ENCODE data around the gene ATP9B.
A peak's percentile ranks its signal among the peaks of the same experiment; 100 is the strongest.
"Not testable (repeated sequence)": the region's sequence is repeated elsewhere in the genome, so short reads cannot be mapped to it uniquely, and the experiment has no call there.

ATP9B gene

DNA sequence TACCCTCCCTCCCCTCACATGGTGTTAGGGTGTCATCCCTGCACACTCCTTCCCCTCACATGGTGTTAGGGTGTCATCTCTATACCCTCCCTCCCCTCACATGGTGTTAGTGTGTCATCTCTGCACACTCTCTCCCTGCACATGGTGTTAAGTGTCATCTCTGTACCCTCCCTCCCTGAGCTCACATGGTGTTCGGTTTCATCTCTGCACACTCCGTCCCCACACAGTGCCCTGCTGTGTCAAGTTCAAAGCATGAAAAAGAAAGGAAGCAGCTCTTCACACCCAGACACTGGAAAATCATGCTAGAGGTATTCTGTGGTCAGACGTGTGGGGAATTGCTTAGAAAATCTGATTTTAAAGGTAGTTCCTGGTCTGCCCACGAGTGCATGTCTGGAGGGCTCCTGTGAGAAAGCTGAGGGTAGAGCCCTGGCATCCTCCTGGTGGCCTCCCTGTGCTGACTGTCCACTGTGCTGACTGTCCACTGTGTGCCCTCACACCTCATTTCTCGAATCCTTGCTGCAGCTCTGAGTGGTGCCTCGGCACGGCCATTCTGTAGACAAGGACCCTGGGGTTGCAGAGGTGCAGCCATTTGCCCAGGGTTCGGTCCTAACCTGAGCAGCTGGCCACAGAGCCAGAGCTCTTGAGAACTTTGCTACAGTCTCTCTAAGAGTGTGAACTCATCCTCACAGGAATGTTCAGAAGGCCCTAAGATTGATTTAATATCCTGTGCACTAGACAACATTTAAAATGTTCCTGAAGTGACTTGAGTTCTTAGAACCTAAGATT lies 257.4 kb downstream of the ATP9B start:
- peak; percentile 5 to 9 for DNase-seq (ENCODE audit: low read depth in 2 of 2)

DNA sequence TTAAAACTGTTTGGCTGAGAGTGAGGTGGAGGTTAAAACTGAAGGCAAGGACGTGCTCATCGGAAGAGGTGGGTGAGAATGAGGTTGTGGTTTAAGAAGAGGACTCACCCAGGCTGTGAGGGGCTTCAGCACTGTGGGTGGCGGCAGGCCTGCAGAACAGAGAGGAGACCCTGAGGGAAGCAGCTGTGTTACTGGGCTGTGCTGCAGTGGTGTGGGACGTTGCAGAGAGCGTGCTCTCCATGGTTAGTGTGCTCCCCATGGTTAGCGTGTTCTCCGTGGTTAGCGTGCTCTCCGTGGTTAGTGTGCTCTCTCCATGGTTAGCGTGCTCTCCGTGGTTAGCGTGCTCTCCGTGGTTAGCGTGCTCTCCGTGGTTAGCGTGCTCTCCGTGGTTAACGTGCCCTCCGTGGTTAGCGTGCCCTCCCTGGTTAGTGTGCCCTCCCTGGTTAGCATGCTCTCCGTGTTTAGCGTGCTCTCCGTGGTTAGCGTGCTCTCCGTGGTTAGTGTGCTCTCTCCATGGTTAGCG lies 258.1 kb downstream of the ATP9B start:
- no peak for DNase-seq (ENCODE audit: low read depth in 2 of 2)

DNA sequence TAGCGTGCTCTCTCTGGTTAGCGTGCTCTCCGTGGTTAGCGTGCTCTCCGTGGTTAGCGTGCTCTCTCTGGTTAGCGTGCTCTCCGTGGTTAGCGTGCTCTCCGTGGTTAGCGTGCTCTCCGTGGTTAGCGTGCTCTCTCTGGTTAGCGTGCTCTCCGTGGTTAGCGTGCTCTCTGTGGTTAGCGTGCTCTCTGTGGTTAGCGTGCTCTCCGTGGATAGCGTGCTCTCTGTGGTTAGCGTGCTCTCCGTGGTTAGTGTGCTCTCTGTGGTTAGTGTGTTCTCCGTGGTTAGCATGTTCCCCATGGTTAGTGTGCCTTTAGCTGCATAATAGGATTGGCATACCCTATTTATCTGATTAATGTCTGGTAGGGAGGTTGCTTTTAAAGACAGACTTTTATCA lies 258.7 kb downstream of the ATP9B start:
- DNase-seq (ENCODE audit: low read depth in 2 of 2): not testable (repeated sequence)

DNA sequence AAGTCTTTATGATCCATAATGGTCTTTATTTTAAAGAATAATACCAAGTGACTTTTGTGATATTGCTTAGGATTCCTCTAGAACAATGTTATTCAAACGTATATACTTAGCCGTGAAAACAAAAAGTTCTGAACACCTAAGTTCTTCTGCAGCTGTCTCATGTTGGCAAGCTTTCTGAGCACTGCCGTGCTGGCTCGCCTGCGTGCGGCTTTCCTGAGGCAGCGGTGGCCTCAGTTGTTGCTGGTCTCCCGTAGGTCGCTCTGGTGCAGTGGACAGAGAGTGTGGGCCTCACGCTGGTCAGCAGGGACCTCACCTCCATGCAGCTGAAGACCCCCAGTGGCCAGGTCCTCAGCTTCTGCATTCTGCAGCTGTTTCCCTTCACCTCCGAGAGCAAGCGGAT lies 259.7 kb downstream of the ATP9B start:
- no peak for DNase-seq (ENCODE audit: low read depth in 2 of 2)

DNA sequence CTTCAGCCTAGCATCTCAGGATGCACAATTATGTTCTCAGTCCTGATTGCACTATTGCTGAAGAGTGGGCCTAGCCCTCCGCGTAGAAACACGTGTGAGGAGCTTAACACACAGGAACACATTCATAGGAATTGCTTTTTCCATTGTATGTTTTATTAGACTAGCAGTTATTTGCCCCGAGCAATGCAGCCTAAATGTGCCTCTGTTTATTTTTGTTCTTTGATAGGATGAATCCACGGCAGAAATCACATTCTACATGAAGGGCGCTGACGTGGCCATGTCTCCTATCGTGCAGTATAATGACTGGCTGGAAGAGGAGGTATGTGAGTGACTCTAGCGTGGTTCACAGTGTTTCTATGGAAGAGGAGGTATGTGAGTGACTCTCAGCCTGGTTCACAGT lies 260.6 kb downstream of the ATP9B start:
- DNase-seq (ENCODE audit: low read depth in 2 of 2): no peak

DNA sequence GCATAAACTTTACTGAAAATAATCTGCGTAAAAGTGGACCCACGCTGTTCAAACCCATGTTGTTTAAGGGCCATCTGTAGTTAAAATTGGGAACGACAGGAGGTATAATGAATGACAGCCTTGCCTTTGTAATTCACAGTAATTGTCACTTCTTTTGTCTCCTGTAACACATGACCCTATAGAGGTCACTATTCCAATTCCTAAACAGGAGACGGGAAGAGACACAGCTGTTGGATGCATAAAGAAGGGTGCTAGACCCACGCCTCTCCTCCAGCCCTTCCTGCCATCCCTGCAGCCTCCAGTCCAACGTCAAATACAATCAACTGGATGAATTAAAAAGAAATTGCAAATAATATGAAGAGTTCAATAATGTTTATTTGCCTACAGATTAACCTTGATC lies 263.5 kb downstream of the ATP9B start:
- no peak for DNase-seq (ENCODE audit: low read depth in 2 of 2)

DNA sequence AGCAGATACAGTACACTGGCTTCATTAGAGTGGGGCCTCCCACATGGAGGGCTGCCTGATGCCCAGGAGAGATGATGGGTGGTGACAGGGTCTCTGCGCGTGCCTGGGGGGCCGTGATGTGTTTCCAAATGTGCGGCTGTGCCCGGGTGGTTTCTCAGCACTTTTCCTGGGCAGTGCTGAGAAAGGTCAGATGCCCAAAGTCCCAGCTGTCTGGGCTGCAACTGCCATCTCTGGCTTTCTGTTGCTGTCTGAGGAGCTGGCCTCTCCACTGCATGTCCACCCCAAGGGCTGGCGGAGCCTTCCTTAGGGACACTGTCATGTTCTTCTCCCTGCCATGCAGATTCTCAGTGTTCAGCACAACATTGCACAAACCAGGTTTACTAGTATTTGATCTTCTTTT lies 263.9 kb downstream of the ATP9B start:
- DNase-seq (ENCODE audit: low read depth in 2 of 2): no peak

DNA sequence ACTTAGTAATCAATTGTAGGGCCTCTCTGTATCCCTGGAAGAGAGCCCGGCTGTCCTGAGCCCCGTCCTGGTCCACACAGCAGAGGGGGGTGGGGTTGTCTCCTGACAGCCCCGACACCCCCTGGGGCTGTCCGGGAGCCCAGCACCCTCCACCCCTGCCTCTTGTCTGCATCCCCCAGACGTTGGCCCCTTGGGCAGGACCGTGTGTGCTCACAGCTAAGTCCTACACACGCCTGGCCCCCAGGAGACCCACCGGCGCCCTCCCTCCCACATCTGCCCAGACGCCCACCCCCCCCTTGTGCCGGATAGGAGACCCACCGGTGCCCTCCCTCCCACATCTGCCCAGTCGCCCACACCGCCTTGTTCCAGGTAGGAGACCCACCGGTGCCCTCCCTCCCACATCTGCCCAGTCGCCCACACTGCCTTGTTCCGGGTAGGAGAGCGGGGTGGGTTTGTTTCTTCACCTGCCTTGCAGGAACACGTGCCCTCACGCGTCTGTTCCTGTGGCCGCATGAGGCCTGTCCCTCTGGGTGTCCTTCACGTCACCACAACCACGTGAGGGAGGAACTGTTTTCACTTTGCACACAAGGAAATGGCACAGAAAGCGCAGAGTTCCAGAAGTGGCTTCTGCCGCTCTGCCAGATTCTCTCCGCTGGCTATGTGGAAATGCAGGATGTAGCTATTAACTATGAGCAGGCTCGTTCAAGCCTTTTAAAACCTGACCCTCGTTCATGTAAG lies 265.5 kb downstream of the ATP9B start:
- DNase-seq (ENCODE audit: low read depth in 2 of 2): no peak

DNA sequence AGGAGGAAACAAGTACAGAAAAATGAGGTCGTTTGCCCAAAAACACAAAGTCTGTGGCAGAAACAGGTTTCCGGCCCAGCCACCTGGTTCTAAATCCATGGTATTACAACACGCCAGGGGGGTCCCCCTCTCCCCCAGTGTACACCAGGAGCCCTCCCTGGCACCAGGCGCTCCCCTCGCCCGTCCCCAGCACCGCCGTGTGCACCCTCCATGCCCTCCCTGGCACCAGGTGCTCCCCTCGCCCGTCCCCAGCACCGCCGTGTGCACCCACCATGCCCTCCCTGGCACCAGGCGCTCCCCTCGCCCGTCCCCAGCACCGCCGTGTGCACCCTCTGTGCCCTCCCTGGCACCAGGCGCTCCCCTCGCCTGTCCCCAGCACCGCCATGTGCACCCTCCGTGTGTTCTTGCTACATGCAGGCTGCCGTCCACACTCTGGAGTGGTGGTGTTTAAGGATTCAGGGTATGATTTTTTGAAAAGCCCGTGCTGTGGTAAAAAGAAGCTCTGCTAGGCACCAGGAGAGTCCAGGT lies 266.7 kb downstream of the ATP9B start:
- DNase-seq (ENCODE audit: low read depth in 2 of 2): no peak

DNA sequence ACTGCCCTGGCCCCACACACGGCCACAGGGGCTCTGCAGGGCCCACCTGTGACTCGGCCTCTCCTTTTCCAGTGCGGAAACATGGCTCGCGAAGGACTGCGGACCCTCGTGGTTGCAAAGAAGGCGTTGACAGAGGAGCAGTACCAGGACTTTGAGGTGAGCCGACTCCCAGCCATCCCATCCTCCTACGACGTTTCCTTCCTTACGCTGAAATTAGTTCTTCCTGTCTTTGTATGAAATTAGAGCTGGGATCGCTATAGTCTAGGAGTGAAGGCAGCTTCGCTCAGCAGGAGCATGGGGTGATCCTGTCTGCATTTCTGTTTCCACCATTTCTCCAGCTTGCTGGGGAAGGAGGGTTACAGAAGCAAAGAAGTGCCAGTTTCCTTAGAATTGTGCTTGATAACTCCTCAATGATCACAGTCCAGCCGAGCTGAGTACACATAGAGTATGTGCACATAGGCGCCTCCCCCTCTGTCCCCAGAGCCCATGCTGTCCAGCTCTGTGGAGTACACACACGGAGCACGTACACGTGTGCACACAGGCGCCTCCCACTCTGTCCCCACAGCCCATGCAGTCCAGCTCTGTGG lies 267.5 kb downstream of the ATP9B start:
- DNase-seq (ENCODE audit: low read depth in 2 of 2): no peak

DNA sequence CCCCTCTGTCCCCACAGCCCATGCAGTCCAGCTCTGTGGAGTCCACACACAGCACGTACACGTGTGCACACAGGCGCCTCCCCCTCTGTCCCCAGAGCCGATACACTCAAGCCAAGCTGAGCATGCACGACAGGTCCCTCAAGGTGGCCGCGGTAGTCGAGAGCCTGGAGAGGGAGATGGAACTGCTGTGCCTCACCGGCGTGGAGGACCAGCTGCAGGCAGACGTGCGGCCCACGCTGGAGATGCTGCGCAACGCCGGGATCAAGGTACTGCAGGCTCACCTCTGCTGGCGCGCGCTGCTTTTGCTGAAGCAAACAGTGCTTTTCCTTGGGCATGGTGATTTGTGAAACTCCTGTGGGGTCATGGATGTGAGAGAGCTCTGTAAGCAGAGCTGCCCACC lies 268.0 kb downstream of the ATP9B start:
- DNase-seq (ENCODE audit: low read depth in 2 of 2): no peak

DNA sequence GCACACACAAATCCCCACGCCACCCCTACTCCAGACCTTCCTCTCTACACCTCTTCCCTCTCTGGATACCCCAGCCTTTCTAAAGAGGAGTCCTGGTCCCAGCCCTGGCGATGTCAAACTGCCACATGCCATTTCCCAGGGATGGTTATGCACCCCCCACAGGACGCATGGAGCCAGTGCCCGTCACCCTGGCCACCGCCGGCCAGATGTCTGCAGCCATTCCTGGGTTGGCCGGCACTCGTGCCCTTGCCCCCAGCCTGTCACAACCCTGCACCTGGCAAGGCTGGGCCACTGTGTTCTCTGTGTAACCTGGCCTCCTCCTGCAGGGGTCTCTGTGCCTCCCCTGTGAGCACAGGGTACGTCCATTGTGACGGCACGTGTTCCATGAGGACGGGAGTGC lies 268.4 kb downstream of the ATP9B start:
- no peak for DNase-seq (ENCODE audit: low read depth in 2 of 2)

DNA sequence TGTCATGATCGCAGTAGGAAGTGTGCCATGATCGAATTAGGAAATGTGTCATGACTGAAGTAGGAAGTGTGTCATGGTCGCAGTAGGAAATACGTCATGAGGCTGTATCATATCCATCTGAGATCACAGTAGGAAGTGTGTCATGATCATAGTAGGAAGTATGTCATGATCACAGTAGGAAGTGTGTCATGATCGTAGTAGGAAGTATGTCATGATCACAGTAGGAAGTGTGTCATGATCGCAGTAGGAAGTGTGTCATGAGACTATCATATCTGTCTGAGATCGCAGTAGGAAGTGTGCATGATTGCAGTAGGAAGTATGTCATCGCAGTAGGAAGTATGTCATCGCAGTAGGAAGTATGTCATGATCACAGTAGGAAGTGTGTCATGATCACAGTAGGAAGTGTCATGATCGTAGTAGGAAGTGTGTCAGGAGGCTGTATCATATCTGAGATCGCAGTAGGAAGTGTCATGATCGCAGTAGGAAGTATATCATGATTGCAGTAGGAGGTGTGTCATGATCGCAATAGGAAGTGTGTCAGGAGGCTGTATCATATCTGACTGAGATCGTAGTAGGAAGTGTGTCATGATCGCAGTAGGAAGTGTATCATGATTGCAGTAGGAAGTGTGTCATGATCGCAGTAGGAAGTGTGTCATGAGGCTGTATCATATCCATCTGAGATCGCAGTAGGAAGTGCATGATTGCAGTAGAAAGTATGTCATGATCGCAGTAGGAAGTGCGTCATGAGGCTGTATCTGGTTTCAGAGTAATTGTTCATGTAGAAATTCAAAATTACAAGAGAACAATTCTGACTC lies 270.1 kb downstream of the ATP9B start:
- no peak for DNase-seq (ENCODE audit: low read depth in 2 of 2)

DNA sequence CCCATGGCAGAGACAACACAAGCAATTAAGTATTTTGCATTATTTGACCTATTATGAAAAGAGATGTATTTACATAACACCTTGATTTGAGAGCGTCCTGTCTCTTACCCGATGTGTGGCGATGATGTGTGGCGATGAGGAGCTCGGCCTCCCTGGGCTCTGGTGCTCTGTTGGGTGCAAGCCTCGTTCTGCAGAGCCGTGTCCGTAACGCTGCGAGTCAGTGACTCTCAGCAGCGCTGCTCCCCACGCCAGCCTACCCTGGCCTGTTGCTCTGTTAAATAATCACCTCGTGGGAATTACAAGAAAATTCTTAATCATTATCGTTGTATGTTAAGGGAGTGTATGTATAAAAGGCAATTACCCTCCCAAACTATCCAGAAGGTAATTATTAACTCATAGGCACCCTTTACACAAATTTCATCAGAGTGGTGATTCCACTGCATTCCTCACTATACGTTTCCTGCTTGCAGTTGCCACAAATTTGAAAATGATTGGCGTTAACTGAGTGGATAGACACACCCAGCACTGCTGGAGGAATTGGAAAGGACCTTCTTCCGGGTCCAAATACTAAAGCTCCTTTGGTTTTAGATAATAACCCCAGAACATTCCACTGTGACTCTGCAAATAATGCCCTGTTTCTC lies 274.5 kb downstream of the ATP9B start:
- DNase-seq (ENCODE audit: low read depth in 2 of 2): no peak

DNA sequence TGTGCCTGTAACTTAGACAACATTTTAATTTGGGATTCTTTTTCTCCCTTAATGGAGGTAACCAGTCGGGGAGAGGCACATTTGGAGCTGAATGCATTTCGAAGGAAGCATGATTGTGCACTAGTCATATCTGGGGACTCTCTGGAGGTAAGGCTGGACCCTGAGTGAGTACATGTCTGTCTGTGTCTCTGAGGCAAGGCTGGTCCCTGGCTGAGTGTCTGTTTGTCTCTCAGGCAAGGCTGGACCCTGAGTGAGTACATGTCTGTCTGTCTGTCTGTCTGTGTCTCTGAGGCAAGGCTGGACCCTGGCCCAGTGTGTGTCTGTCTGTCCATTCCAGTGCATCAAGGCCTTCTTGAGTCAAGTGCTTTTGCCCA lies 275.0 kb downstream of the ATP9B start:
- no peak for DNase-seq (ENCODE audit: low read depth in 2 of 2)

DNA sequence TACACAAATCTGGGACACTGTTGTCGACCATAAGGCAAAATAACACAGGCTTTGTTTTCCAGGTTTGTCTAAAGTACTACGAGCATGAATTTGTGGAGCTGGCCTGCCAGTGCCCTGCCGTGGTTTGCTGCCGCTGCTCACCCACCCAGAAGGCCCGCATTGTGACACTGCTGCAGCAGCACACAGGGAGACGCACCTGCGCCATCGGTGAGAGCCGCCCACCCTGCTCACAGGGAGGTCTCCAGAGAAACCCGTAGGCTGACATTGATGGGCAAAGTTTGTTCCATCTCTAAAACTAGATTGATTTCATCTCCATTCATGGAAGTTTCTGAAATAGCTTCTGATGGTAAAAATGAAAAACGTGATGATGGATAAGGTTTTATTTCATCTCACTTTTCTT lies 276.2 kb downstream of the ATP9B start:
- DNase-seq (ENCODE audit: low read depth in 2 of 2): no peak

DNA sequence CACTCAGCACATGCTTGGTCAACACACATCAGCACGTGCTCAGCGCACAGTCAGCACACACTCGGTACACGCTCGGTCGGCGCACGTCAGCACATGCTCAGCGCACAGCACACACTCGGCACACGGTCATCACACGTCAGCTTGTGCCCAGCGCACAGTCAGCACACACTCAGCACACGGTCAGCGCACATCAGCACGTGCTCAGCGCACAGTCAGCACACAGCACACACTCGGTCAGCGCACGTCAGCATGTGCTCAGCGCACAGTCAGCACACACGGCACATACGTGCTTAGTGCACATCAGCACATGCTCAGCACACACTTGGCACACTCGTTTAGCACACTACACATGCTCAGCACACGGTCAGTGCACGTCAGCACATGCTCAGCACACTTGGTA lies 276.8 kb downstream of the ATP9B start:
- DNase-seq (ENCODE audit: low read depth in 2 of 2): no peak

DNA sequence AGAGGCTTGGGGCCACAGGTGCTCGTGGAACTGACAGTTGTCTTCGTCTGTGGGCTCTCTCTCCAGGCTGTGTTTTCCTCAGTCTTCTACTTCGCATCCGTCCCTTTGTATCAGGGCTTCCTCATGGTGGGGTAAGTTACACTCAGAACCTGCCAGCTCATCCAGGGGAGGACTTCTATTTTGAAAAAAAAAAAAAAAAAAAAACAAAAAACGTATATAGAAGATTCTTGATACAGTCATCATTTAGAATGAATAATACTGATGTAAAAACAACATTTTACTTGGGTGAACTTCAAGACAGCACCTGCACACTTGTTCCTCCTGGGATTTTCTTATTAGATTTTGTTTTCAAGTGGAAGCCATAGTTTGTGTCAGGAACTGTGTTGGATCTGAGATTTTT lies 278.9 kb downstream of the ATP9B start:
- no peak for DNase-seq (ENCODE audit: low read depth in 2 of 2)

DNA sequence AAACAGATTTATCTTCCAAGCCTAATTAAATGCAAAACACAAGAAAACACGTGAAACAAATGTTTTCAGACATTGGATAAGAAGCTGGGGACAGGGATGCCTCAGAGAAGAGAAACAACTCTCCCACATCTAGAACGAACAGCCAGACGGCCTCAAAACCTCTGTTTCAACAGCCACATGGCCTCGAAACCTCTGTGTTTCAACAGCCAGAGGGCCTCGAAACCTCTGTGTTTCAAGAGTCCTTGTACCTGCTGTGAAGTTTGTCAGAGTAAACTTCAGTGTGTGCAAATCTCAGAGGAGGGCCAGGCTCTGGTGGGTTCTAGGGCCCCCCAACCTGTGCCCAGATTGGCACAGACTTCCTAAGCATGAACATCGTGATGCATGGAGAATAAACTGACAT lies 283.2 kb downstream of the ATP9B start:
- no peak for DNase-seq (ENCODE audit: low read depth in 2 of 2)

DNA sequence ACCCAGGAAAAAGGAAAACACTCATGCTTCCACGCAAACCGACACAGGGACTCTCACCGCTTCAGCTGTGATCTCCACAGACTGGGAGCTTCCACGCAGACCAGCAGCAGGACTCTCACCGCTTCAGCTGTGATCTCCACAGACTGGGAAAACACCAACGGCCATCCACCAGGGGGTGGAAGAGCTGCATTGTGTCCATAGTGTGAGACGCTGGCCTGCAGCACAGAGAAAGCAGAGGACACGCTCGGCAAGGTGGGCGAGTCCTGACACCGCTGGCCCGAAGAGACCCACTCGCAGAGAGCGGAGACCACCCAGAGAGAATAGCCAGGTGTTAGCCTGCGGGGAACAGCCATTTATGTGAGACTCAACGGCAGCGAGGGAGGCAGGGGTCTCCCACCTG lies 284.1 kb downstream of the ATP9B start:
- no peak for DNase-seq (ENCODE audit: low read depth in 2 of 2)

DNA sequence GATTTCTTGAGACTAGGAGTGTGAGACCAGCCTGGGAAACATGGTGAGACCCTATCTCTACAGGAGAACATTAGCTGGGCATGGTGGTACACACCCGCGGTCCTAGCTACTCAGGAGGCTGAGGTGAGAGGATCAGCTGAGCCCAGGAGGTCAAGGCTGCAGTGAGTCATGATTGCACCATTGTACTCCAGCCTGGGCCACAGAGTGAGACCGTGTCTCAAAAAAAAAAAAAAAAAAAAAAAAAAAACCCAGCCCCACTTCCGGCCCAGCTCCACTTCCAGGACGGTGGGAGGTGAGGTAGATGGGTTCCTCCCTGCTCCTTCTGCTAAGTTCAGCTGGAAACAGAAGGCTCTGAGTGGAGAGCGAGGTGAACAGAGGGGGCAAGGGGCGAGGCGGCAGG lies 285.2 kb downstream of the ATP9B start:
- DNase-seq (ENCODE audit: low read depth in 2 of 2): no peak

Measured in fibroblast of skin of left quadriceps (primary cell).